AG04450 (cell line): Measurements from ENCODE around the gene EEF1A2. TPM values are rescaled to one million over a fixed set of nuclear protein-coding genes. Genes with fewer than 3 reads are reported as not detected.

Experiments
- CTCF ChIA-PET: fragments of 300-600, 350-600 bp; formaldehyde crosslinking; extraction: SDS; loops from one replicate; lab custom pipeline; 2022; ENCODE audit warnings: antibody characterized with exemption, inconsistent platforms; lab: Charles Lee
- POLR2A ChIA-PET: fragments of 350-600 bp; formaldehyde crosslinking; extraction: SDS; loops from one replicate; lab custom pipeline; 2021; ENCODE audit warnings: antibody characterized with exemption, inconsistent platforms; lab: Yijun Ruan, JAX
- DNase-seq: peaks from one replicate; pipeline ENCODE4 v3.0.0-alpha.2; 2011; ENCODE audit warnings: low read depth, low spot score
- H3K27ac ChIP-seq: one replicate; pipeline ENCODE4 v1.5.1; 2012; ENCODE audit warnings: low read depth, low read length, control low read depth
- H3K27me3 ChIP-seq: one replicate; pipeline ENCODE4 v1.6.0; 2012; ENCODE audit warnings: low read length; ENCODE audit not compliant: control insufficient read depth, insufficient read depth
- H3K4me3 ChIP-seq: 2 replicates; pipeline ENCODE4 v1.5.1; 2011; ENCODE audit warnings: mild to moderate bottlenecking, low read depth, low read length, control low read depth
- H3K9me3 ChIP-seq: 2 replicates; pipeline ENCODE4 v1.5.1; 2012; ENCODE audit warnings: low read length; ENCODE audit not compliant: control insufficient read depth, insufficient read depth
- polyA plus RNA-seq: library from polyadenylated mRNA; depleted of rRNA; stranded (reverse); fragments of >200 nt; gene quantifications from 2 replicates; pipeline ENCODE4 v1.2.3, GENCODE V29; 2011
- TF ChIP-seq, protein P1 (sequence below): IDR thresholded peaks from 2 replicates; pipeline ENCODE4 v1.5.1; 2011; ENCODE audit warnings: low read depth, low read length, control low read depth, inconsistent platforms

Gene EEF1A2
- polyA plus RNA-seq, 1 experiment, result 0.94 TPM

GRCh38 chr20:63471981-63472831 lies 26.7 kb downstream of the EEF1A2 start, which contains the start of gene KCNQ2:
Gene KCNQ2, minus strand, starts transcription at chr20:63472655. Its CDS starts 192 bp downstream, at chr20:63472463.
- POLR2A ChIA-PET, result no interaction called here
- no peak within 1 kb of the TSS for H3K4me3 ChIP-seq
- no peaks in the 10 kb centered on the region; the same call in 1 of the 2 replicates for H3K9me3 ChIP-seq
- peaks cover 55% of the 10 kb centered on the region for H3K27me3 ChIP-seq
- TF ChIP-seq, protein P1, sequence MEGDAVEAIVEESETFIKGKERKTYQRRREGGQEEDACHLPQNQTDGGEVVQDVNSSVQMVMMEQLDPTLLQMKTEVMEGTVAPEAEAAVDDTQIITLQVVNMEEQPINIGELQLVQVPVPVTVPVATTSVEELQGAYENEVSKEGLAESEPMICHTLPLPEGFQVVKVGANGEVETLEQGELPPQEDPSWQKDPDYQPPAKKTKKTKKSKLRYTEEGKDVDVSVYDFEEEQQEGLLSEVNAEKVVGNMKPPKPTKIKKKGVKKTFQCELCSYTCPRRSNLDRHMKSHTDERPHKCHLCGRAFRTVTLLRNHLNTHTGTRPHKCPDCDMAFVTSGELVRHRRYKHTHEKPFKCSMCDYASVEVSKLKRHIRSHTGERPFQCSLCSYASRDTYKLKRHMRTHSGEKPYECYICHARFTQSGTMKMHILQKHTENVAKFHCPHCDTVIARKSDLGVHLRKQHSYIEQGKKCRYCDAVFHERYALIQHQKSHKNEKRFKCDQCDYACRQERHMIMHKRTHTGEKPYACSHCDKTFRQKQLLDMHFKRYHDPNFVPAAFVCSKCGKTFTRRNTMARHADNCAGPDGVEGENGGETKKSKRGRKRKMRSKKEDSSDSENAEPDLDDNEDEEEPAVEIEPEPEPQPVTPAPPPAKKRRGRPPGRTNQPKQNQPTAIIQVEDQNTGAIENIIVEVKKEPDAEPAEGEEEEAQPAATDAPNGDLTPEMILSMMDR, result no peak
- CTCF ChIA-PET, result no interaction called here
- no peak for DNase-seq
- no peak within 1 kb of the TSS for H3K27ac ChIP-seq

GRCh38 chr20:63471717-63471980 lies 27.2 kb downstream of the EEF1A2 start:
- peaks cover 50% of the 10 kb centered on the region for H3K27me3 ChIP-seq
- no peak for DNase-seq
- TF ChIP-seq, protein P1, result no peak
- no peak overlapping the region for H3K4me3 ChIP-seq
- H3K9me3 ChIP-seq, result no peaks in the 10 kb centered on the region; the same call in 1 of the 2 replicates
- H3K27ac ChIP-seq, result no peak overlapping the region
- CTCF ChIA-PET, result no interaction called here
- POLR2A ChIA-PET, result interaction anchor here (0.7 kb wide), 1 partner anchor 166 kb away, joined by 3 read pairs; no protein-coding TSS in a partner anchor

- no peak for DNase-seq
- no peak overlapping the region for H3K4me3 ChIP-seq
- H3K27ac ChIP-seq, result no peak overlapping the region
- TF ChIP-seq, protein P1, result no peak
- H3K9me3 ChIP-seq, result no peaks in the 10 kb centered on the region; the same call in 1 of the 2 replicates
- peaks cover 50% of the 10 kb centered on the region for H3K27me3 ChIP-seq
- ChIA-PET POLR2A (interaction anchor here (0.7 kb wide), 1 partner anchor 166 kb away, joined by 3 read pairs; no protein-coding TSS in a partner anchor), CTCF (no interaction called here)
Measured at GRCh38 chr20:63471002-63471716, 27.7 kb downstream of the EEF1A2 start.

- Histone ChIP-seq H3K4me3 (no peak overlapping the region), H3K27ac (no peak overlapping the region), H3K9me3 (no peaks in the 10 kb centered on the region; the same call in 1 of the 2 replicates), H3K27me3 (peaks cover 47% of the 10 kb centered on the region)
- CTCF ChIA-PET, result interaction anchor here (0.8 kb wide), 1 partner anchor 26 kb away, joined by 3 read pairs; no protein-coding TSS in a partner anchor
- no peak for DNase-seq
- POLR2A ChIA-PET, result no interaction called here
- TF ChIP-seq, protein P1, result no peak
Measured at GRCh38 chr20:63470410-63470809, 28.5 kb downstream of the EEF1A2 start.
